ENCODE results near the gene EIF2S1.

- TF ChIP-seq CTCF (IDR thresholded peaks at IDR 0.05) (no peak), POLR2A (IDR thresholded peaks at IDR 0.05) (no peak)
These were observed 37.4 kb downstream of the EIF2S1 start for GRCh38 chr14:67397536-67397935.
